ENCODE data around the gene AVEN.

- TF ChIP-seq, protein P1, sequence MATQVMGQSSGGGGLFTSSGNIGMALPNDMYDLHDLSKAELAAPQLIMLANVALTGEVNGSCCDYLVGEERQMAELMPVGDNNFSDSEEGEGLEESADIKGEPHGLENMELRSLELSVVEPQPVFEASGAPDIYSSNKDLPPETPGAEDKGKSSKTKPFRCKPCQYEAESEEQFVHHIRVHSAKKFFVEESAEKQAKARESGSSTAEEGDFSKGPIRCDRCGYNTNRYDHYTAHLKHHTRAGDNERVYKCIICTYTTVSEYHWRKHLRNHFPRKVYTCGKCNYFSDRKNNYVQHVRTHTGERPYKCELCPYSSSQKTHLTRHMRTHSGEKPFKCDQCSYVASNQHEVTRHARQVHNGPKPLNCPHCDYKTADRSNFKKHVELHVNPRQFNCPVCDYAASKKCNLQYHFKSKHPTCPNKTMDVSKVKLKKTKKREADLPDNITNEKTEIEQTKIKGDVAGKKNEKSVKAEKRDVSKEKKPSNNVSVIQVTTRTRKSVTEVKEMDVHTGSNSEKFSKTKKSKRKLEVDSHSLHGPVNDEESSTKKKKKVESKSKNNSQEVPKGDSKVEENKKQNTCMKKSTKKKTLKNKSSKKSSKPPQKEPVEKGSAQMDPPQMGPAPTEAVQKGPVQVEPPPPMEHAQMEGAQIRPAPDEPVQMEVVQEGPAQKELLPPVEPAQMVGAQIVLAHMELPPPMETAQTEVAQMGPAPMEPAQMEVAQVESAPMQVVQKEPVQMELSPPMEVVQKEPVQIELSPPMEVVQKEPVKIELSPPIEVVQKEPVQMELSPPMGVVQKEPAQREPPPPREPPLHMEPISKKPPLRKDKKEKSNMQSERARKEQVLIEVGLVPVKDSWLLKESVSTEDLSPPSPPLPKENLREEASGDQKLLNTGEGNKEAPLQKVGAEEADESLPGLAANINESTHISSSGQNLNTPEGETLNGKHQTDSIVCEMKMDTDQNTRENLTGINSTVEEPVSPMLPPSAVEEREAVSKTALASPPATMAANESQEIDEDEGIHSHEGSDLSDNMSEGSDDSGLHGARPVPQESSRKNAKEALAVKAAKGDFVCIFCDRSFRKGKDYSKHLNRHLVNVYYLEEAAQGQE (IDR thresholded peaks at IDR 0.05; ENCODE audit: low read depth, low read length), result no peak
- TF ChIP-seq EP300 (IDR thresholded peaks at IDR 0.05; ENCODE audit: borderline replicate concordance in 1 of 2, low read depth in 1 of 2, low read length in 1 of 2), result no peak
- TF ChIP-seq, protein P2, sequence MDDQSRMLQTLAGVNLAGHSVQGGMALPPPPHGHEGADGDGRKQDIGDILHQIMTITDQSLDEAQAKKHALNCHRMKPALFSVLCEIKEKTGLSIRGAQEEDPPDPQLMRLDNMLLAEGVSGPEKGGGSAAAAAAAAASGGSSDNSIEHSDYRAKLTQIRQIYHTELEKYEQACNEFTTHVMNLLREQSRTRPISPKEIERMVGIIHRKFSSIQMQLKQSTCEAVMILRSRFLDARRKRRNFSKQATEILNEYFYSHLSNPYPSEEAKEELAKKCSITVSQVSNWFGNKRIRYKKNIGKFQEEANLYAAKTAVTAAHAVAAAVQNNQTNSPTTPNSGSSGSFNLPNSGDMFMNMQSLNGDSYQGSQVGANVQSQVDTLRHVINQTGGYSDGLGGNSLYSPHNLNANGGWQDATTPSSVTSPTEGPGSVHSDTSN (IDR thresholded peaks at IDR 0.05), result no peak
- no peak for TF ChIP-seq CTCF (IDR thresholded peaks at IDR 0.05)
- no peak for TF ChIP-seq RAD21 (IDR thresholded peaks at IDR 0.05; ENCODE audit: low read length)
- no peak for TF ChIP-seq MXI1 (IDR thresholded peaks at IDR 0.05; ENCODE audit: low read depth, low read length)
- no peak for TF ChIP-seq TEAD4 (IDR thresholded peaks at IDR 0.05; ENCODE audit: borderline replicate concordance, insufficient read depth)
- TF ChIP-seq YY1 (IDR thresholded peaks at IDR 0.05; ENCODE audit: low read depth), result no peak
- no peak for TF ChIP-seq EZH2phosphoT487 (IDR thresholded peaks at IDR 0.05; ENCODE audit: borderline replicate concordance, low read depth)
- no peak for TF ChIP-seq NRF1 (IDR thresholded peaks at IDR 0.05; ENCODE audit: low read depth, low read length)
- no peak for TF ChIP-seq POLR2AphosphoS5 (IDR thresholded peaks at IDR 0.05; ENCODE audit: low read depth, low read length)
- no peak for TF ChIP-seq GATA2 (CRISPR knock-in tag; IDR thresholded peaks at IDR 0.05)
- TF ChIP-seq SMC3 (IDR thresholded peaks at IDR 0.05; ENCODE audit: low read depth, low read length), result no peak
- TF ChIP-seq, protein P3, sequence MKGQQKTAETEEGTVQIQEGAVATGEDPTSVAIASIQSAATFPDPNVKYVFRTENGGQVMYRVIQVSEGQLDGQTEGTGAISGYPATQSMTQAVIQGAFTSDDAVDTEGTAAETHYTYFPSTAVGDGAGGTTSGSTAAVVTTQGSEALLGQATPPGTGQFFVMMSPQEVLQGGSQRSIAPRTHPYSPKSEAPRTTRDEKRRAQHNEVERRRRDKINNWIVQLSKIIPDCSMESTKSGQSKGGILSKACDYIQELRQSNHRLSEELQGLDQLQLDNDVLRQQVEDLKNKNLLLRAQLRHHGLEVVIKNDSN (IDR thresholded peaks at IDR 0.05; ENCODE audit: borderline replicate concordance, low read depth), result no peak
Measured at GRCh38 chr15:33857726-33858125, 181.3 kb downstream of the AVEN start.
